ENCODE results near the gene ADGRL3. TPM values are rescaled to one million over a fixed set of nuclear protein-coding genes. Genes with fewer than 3 reads are reported as not detected.

Gene ADGRL3
- total RNA-seq, 4 donors from 2014 or later, result 4.6 to 7.1 (median 6.3) TPM

DNA sequence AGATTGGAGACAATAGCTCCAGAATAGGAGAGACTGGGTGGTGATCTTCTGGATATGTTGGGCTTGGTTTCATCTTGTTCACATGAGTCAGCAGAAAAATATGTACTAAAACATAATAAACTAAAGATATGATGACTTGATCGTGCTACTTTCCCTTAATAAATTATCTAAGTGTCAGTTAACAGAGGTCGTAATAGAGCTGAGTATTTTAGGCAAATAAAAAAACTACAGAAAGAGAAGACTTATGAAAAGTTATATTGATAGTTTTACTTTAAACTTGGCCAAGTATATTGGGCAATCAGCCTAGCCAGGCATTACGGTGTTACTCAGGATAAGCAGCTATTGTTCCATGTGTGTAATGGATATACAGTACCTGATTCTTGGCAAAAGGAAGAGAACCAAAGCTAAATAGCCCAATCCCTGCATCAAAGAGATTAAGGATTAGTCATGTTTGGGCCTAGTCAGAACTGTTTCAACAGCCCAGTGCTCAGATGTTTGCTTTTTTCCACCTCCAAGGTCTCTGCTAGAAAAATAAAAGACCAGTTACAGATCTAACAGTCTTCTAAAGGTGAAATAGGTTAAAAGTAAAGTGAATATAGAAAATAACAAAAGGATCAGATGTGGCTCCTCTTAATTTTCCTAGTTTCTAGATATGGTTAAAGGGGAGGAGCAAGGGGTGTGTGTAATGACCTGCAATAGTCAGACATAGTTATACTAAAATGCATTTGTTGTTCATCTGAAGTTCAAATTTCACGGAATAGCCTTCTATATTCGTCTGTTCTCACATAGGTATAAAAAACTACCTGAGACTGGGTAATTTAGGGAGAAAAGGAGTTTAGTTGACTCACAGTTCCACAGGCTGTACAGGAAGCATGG is 262.6 kb downstream of the ADGRL3 start:
- Histone ChIP-seq H3K27me3 (no peaks in the 10 kb centered on the region), H3K4me3 (no peak overlapping the region), H3K4me1 (peaks cover 0 to 12% (median 3%) of the 10 kb centered on the region in 4 donors), H3K9me3 (no peaks in the 10 kb centered on the region), H3K27ac (replicated peaks in 1 of 4) (no peak overlapping the region), H3K36me3 (no peaks in the 10 kb centered on the region)
- WGBS, result 42% methylated on average over 5 of the region's 5 CpGs
- intact Hi-C loops (cut with DNase I), result no loop called here
- TF ChIP-seq POLR2A (IDR thresholded peaks at IDR 0.05; ENCODE audit: low read depth) (no peak), POLR2AphosphoS5 (IDR thresholded peaks at IDR 0.05) (no peak), EP300 (IDR thresholded peaks at IDR 0.05) (no peak)
- TF ChIP-seq, protein P1, sequence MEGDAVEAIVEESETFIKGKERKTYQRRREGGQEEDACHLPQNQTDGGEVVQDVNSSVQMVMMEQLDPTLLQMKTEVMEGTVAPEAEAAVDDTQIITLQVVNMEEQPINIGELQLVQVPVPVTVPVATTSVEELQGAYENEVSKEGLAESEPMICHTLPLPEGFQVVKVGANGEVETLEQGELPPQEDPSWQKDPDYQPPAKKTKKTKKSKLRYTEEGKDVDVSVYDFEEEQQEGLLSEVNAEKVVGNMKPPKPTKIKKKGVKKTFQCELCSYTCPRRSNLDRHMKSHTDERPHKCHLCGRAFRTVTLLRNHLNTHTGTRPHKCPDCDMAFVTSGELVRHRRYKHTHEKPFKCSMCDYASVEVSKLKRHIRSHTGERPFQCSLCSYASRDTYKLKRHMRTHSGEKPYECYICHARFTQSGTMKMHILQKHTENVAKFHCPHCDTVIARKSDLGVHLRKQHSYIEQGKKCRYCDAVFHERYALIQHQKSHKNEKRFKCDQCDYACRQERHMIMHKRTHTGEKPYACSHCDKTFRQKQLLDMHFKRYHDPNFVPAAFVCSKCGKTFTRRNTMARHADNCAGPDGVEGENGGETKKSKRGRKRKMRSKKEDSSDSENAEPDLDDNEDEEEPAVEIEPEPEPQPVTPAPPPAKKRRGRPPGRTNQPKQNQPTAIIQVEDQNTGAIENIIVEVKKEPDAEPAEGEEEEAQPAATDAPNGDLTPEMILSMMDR (IDR thresholded peaks at IDR 0.05), result no peak
- DNase-seq (ENCODE audit: extremely low spot score), result no peak

DNA sequence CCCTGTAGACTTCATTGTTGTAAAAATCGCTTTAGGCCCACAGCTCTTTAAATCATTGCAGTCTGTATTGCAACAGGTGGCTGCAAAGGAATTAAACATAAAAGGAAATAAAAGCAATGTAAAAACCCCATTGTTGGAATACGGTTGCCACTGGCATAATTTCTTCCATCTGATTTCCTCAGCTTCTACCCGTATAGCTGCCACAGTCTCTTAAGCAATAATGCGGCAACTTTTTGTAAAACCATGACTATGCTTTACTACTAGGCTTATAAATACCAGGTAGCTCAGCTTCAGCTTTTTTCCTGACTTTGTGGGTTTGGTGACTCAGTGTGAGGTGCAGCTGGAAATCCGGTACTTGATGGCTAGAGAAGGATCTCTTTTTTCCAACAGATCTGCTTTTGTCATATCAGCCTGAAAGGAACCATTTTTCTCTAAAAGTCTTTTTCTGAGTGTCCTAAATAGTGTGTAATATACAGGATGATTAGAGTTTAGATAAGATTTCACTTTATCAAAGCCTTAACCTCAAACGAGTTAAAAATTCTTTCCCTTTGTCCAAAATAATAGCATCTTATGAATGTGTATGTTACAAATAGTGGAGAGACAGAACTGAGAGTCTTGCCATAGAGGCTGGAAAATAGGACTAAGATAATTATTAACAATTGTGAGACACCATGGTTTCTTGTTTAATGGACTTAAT is 268.0 kb downstream of the ADGRL3 start:
- no peak for DNase-seq (ENCODE audit: extremely low spot score)
- 72% methylated on average over 6 of the region's 6 CpGs for WGBS
- TF ChIP-seq POLR2AphosphoS5 (IDR thresholded peaks at IDR 0.05) (no peak), EP300 (IDR thresholded peaks at IDR 0.05) (no peak), POLR2A (IDR thresholded peaks at IDR 0.05; ENCODE audit: low read depth) (no peak)
- TF ChIP-seq, protein P1 (IDR thresholded peaks at IDR 0.05), result no peak
- Histone ChIP-seq H3K4me3 (no peak overlapping the region), H3K9me3 (no peaks in the 10 kb centered on the region), H3K4me1 (no peaks in the 10 kb centered on the region), H3K27me3 (no peaks in the 10 kb centered on the region), H3K27ac (replicated peaks in 1 of 4) (no peak overlapping the region), H3K36me3 (no peaks in the 10 kb centered on the region)
- intact Hi-C loops (cut with DNase I), result no loop called here

DNA sequence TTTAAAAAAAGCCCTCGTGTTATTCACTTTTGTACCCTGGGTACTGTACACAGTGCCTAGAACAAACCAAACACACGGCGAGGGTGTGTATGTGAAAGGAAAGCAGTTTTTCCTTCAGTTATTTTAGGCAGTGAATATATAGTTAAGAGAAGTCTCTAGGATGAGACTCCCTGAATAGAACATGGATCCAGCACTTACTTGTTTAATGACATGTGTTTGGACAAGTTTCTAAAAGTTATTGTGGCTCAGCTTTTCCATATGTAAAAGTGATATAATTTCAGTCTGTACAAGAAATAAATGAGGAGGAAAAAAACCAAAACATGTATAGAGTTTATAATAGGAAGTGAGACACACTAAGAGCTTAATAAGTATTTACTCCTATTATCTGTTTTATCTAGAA is 273.2 kb downstream of the ADGRL3 start:
- Histone ChIP-seq H3K36me3 (no peaks in the 10 kb centered on the region), H3K4me1 (no peaks in the 10 kb centered on the region), H3K4me3 (no peak overlapping the region), H3K27ac (replicated peaks in 1 of 4) (no peak overlapping the region), H3K9me3 (no peaks in the 10 kb centered on the region), H3K27me3 (no peaks in the 10 kb centered on the region)
- intact Hi-C loops (cut with DNase I), result no loop called here
- 79% methylated on average over 3 of the region's 3 CpGs for WGBS
- TF ChIP-seq EP300 (IDR thresholded peaks at IDR 0.05) (no peak), POLR2AphosphoS5 (IDR thresholded peaks at IDR 0.05) (no peak), POLR2A (IDR thresholded peaks at IDR 0.05; ENCODE audit: low read depth) (no peak)
- TF ChIP-seq, protein P1 (IDR thresholded peaks at IDR 0.05), result no peak
- DNase-seq (ENCODE audit: extremely low spot score), result no peak

DNA sequence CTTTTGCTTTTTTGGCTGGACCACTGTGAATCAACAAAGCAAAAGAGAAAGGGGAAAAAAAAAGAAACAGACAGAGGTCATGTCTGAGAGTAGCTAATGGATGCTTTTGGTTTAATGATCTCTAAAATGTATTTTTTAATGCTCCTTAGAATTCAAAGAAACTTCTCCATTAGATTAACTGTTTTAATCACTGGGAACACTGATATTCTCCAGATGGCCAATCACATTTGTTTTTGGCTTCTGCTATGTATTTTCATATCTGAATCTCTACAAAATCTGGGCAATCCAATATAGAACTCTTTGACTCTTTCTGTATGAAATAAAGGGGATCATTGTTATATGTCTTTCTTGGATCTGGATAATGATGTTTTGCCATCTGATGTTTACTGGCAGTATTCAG is 278.2 kb downstream of the ADGRL3 start:
- TF ChIP-seq, protein P1 (IDR thresholded peaks at IDR 0.05), result no peak
- TF ChIP-seq EP300 (IDR thresholded peaks at IDR 0.05), result no peak
- no peak for TF ChIP-seq POLR2A (IDR thresholded peaks at IDR 0.05; ENCODE audit: low read depth)
- no peak for TF ChIP-seq POLR2AphosphoS5 (IDR thresholded peaks at IDR 0.05)
- Histone ChIP-seq H3K9me3 (no peaks in the 10 kb centered on the region), H3K36me3 (no peaks in the 10 kb centered on the region), H3K27ac (replicated peaks in 1 of 4) (no peak overlapping the region), H3K4me3 (no peak overlapping the region), H3K27me3 (no peaks in the 10 kb centered on the region), H3K4me1 (no peaks in the 10 kb centered on the region)
- DNase-seq (ENCODE audit: extremely low spot score), result no peak
- intact Hi-C loops (cut with DNase I), result no loop called here

All from esophagus muscularis mucosa (tissue), 4 donors.